ENCODE results near the gene TRIM15.
A peak's percentile ranks its signal among the peaks of the same experiment; 100 is the strongest.

The TRIM15 gene

DNA sequence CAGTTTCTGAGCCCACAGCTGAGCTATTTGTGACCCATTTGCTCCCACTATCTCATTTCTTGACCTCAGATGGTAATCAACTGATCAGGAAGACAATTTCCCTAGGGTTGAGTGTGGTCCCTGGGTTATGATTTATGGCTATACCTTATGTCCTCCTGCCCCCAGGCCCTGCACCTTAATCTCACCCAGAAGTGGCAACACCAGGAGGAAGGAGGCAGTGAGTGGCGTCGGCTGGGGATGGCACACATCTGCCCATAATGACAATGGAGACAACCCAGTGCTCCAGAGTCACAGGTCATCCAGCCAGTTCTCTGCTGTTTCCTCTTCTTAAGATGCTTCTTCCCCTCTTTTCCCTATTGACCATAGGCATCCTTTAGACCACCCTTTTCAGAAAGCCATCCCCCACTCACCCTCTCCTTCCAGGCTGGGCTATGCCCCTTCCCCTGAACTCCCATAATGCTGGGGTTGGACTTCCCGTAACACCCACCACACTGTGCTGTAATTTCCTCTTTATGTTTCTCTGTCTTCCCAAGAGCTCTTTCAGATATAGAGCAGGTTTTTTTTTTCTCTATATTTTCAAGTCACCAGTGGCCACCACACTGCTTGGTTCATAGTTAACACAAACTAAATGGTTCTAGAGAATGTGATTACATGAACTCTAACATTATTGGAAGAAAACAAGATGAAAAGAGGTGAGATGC is 10.3 kb upstream of the TRIM15 start:
- no peak for DNase-seq
- TF ChIP-seq POLR2A (IDR thresholded peaks at IDR 0.05; ENCODE audit: low read length) (no peak), GATA1 (IDR thresholded peaks at IDR 0.05; ENCODE audit: low read depth, low read length) (no peak)

DNA sequence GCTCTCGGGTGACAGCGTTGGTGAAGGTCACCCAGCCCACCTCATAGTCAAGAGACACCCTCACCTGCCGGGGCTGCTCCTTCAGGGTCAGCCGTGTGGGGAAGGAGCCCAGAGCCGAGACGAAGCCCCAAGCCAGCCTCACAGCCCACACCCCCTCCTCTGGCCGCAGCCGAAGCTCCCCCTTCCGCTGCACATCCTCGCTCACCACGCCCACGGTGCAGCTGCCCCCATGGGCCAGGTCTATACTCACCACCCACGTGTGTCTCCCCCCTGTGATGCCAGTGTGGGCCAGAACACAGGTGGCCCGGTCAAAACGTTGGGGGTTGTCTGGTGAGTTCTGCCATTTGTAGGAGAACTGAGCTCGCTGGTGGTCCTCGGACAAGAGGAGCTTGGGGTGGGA is 9.3 kb upstream of the TRIM15 start:
- DNase-seq = no peak
- TF ChIP-seq POLR2A (IDR thresholded peaks at IDR 0.05; ENCODE audit: low read length) = no peak
- TF ChIP-seq GATA1 (IDR thresholded peaks at IDR 0.05; ENCODE audit: low read depth, low read length) = no peak

DNA sequence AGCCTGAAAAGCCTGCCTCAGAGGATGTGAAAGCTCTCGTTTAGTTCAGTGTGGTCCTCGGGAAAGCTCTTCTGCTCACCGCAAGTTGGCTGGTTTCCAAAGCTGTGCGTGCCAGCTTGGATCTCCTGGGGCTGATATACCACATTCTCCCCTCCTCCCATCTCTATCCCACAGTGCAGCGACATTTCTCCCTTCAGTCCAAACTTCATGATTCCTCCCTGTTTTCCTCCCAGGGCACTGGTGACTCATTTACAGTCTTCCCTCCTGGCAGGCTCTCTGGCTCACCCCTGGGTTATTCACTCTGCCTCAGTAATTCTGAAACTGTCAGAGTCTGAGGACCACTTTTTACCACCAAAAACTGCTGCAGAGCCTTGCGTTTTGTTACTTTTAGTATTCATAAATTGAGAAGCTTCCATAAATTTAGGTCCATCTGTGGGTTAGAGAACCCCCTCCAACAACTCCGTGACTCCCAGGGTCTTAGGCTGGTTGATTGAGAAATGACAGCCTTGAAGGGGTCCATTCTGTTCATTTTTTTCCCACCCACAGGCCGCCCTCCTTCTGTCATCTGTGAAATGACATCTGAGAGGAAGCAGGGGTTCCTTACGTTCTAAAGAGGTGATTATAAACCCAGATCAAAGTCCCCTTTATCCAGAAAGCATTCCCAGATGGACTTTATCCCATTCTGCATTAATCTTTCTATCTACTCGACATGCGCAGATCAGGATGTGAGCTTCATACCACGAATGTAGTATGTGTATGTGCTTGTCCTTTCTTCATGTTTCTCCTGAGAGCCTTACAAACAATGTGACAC is 8.4 kb upstream of the TRIM15 start:
- TF ChIP-seq GATA1 (IDR thresholded peaks at IDR 0.05; ENCODE audit: low read depth, low read length) = no peak
- TF ChIP-seq POLR2A (IDR thresholded peaks at IDR 0.05; ENCODE audit: low read length) = peak; percentile 2

DNA sequence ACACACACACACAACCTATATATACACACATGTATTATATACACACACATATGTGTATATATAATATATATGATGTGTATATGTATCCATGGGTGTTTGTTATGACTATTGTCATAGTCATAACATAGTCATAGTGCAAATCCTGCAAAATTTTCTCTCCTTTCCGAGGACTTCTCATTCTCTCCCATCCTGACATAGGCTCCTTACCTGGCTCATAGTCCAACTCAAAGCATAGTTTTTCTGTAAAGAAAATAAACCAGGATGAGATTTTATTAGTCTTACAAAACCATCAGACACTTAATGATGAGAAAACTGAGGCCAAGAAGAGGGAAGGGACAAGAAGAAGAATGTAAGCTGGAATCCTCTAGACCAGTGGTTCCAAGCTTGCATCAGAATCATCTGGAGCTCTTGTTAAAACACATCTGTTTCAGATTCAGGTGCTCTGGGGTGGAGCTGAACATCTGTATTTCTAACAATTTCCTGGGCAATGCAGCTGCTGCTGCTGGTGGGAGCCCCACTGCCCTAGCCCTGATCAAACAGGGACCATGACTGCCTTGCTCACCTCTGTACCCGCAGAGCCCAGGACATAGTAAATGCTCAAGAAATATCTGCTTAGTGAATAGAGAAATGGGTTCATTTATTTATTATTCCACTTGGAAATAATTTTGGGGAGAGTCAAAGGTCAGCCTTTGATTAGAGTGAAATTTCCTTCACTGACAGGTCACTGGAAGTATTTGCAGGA is 7.7 kb upstream of the TRIM15 start:
- no peak for TF ChIP-seq GATA1 (IDR thresholded peaks at IDR 0.05; ENCODE audit: low read depth, low read length)
- peak; percentile 8 for TF ChIP-seq POLR2A (IDR thresholded peaks at IDR 0.05; ENCODE audit: low read length)
- no peak for DNase-seq

More for the DNA sequence above, 8.4 kb upstream of the TRIM15 start:
- DNase-seq = no peak

DNA sequence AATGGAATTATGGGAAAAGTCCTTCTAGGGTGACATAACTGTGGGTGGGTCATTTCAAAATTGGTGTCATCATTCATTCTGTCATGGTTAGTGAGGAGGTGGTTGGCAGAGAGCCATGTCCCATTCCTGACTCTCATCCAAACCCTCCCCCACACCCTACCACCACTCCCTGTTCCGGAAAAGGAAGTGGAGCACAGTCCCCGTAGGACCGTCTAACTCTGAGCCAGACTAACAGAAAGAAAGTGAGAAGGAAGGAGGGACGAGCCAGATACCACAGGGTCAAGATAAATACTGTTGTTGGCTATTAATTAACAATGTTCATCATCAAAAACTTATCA is 7.1 kb upstream of the TRIM15 start:
- no peak for TF ChIP-seq GATA1 (IDR thresholded peaks at IDR 0.05; ENCODE audit: low read depth, low read length)
- TF ChIP-seq POLR2A (IDR thresholded peaks at IDR 0.05; ENCODE audit: low read length) = no peak
- DNase-seq = peak in 1 of 2 experiments; percentile 73

DNA sequence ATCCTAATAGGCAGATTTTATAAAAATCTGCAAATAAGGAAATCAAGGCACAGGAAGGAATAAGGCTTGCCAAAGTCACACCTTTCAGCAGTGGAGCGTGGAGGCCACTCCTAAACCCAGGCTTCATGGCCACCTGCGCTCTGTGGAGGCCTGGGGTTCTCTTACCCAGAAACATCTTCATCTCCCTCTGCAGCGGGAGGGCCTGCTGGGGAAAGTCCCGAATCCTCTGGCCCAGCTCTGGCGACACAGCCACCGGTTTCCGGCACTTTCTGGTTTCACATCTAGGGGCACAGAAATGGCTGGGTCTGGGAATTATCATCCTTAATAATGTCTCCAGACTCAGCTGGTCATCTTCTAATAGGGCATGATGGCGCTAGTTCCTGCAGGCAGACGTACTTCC is 6.6 kb upstream of the TRIM15 start:
- no peak for TF ChIP-seq GATA1 (IDR thresholded peaks at IDR 0.05; ENCODE audit: low read depth, low read length)
- TF ChIP-seq POLR2A (IDR thresholded peaks at IDR 0.05; ENCODE audit: low read length) = no peak
- DNase-seq = no peak

DNA sequence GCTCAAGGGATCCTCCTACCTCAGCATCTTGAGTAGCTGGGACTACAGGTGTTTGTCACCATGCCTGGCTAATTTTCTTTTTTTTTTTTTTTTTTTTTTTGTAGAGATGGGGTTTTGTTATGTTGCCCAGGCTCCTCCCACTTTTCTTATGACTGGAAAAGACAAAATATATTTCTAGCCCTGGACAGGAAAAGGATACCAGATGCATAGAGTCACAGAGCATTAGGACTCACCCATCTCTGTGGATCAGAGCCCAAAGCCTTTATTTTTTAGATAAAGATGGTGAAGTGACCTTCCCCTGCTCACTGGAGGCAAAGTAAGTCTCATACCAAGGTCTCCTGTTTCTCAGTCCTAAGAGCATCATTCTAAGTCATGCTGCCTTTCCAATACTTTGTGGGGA is 5.8 kb upstream of the TRIM15 start:
- no peak for DNase-seq
- TF ChIP-seq POLR2A (IDR thresholded peaks at IDR 0.05; ENCODE audit: low read length) (no peak), GATA1 (IDR thresholded peaks at IDR 0.05; ENCODE audit: low read depth, low read length) (no peak)

DNA sequence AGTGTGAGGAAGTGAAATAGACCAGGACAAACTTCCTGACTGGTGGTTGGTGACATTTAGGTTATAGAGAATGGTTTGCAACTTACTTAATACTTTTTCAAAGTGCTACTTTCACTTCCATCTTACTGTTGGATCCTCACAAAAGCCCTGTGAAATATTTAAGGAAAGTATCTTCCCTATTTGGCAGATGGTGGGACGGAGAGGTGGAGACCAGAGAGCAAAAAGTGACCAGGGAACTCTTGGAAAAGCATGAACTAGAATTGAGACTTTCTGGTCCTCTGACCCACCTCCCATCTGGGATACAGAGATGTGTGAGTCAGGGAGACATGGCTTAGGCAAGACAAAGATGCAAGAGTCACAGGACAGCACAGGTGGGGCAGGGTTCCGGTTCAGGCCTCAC is 5.3 kb upstream of the TRIM15 start:
- TF ChIP-seq GATA1 (IDR thresholded peaks at IDR 0.05; ENCODE audit: low read depth, low read length) (no peak), POLR2A (IDR thresholded peaks at IDR 0.05; ENCODE audit: low read length) (no peak)
- no peak for DNase-seq

DNA sequence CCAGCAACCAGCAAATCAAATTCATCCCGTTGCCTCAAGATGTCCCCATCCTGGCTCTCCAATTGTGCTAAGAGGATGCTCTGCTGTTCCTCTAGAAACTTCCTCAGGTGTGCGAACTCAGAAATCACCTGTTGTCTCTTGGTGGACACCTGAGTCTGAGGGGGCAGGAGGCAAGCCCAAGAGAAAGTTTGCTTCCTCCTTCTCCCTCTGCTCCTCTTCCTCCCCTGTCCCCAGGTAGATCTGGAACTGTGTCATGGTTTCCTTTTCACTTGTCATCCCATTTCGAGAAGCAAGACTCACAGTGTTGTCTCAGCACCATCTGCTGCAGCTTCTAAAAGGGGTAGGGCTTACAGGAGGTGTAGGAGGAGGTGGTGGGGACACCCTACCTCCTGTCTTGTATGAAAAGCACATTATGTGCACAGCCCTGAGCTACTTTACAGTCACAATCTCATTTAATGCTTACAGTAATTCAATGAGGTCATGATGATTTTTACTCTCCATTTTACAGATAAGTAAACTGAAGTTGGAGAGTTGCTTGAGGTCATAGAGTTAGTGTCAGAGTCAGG is 4.8 kb upstream of the TRIM15 start:
- TF ChIP-seq GATA1 (IDR thresholded peaks at IDR 0.05; ENCODE audit: low read depth, low read length) = no peak
- TF ChIP-seq POLR2A (IDR thresholded peaks at IDR 0.05; ENCODE audit: low read length) = peak; percentile 35
- peak; percentile 38 to 42 for DNase-seq

DNA sequence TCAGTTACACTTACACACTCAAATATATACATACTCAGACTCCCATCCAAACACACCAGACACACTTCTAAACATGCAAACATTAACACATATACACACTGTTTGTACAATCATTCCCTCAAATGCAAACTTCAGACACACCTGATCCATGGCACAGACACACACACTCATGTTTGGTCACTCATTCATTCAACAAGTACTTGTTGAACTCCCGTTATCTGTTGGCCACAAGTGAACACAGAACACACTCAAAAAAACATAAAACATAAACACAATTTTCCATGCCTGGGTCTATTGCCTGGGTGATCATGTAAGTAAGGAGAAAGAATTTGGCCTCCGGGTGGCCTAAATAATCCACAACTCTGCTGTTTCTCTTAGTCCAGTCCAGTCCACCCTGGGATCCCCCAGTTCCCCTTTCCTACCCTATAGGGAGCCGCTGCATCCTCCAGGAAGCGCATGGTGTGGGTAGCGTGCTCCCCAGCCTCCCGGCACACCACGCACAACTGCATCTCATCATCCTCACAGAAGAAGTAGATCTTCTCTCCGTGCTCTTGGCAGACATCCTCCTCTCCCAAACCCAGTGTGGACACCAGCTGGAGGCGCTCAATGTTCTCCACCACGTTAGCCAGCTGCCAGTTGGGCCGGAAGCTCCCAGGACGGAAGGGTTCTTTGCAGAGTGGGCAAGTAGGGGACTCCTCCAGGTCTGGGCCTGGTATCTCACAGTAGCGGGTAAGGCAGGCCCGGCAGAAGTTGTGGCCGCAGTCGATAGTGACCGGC is 3.1 kb upstream of the TRIM15 start:
- no peak for TF ChIP-seq POLR2A (IDR thresholded peaks at IDR 0.05; ENCODE audit: low read length)
- TF ChIP-seq GATA1 (IDR thresholded peaks at IDR 0.05; ENCODE audit: low read depth, low read length) = no peak
- peak; percentile 20 to 34 for DNase-seq

DNA sequence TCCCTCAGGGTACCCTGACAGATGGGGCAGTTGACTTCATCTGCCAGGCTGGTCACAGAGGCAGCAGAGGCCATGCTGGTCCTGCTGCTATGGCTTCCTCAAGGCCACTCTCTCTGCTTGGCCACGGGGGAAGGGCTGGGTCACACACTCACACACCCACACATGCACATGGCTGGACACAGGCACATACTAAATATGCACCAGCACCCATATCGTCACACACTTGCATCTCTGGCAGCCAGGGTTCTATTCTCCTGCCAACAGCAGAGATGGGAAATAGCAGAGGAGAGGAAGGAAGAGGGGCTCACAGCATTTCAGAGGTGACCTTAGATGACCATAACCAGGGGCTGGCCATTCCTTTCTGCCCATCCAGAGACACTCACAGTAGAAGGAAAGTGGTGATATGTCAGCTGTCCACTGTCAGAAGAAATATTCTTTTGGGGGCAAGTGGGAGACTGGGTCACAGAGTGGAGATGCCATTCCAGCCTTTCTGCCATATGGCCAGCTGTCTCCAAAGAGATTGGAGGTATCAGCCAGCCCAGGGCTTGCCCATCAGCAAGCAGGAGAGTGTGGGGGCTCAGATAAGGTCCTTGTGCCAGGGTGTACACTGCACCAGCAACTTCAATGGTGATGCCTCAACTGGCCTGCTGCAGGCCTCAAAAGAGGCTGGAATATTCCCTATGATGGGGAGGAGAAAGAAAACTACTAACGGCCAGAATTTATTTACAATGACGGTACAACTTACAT is 2.4 kb upstream of the TRIM15 start, which contains the start of gene TRIM10:
TSS of gene TRIM10 (minus strand) at position 427 of the 747 bp plus-strand sequence. CDS start at position 74, 353 bp downstream.
- TF ChIP-seq GATA1 (IDR thresholded peaks at IDR 0.05; ENCODE audit: low read depth, low read length) = peak; percentile 72
- peak; percentile 85 for TF ChIP-seq POLR2A (IDR thresholded peaks at IDR 0.05; ENCODE audit: low read length)
- peak; percentile 91 to 98 for DNase-seq

DNA sequence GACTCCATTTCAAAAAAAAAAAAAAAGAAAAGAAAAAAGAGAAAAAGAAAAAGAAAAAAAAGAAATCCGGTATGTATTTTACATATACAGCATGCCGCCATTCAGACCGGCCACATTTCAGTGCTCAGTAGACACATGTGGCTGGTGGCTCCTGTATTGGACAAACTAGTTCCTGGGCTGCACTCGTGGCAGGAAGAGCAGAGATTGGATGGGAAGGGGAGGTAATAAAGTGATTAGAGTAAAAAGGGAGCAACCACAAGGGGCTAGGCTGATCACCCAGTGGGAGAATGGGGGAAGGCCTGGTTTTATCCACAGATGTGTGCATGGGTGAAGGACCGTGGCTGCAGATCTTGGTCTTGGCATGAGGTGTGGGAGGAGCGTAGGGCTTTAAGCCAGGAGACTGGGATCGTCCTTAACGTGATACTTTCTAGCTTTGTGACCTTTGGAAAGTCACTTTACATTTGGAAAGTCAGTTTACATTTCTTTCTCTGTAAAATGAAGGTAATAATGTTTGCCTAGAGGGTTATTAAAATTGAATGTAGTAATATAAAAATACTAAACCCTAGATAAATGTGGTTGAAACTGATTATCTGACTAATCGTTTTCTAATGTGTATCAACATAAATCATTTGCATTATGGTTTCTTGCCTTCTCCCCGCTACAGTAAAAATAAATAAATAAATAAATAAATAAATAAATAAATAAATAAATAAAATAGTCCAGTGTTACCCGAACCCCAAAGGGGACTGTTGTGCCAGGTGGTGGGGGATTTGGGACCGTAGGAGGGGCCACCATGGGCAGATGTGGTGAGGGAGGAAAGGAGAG is 869 bp upstream of the TRIM15 start:
- TF ChIP-seq POLR2A (IDR thresholded peaks at IDR 0.05; ENCODE audit: low read length) = no peak
- no peak for TF ChIP-seq GATA1 (IDR thresholded peaks at IDR 0.05; ENCODE audit: low read depth, low read length)
- DNase-seq = no peak

Data from erythroblast (primary cell).